ENCODE measurements around the gene PKN2.
"Not testable (repeated sequence)": the region's sequence is repeated elsewhere in the genome, so short reads cannot be mapped to it uniquely, and the experiment has no call there.

Gene PKN2

GRCh38 chr1:88800382-88801051 is 116.4 kb downstream of the PKN2 start:
- peak; percentile 93 for FAIRE-seq

GRCh38 chr1:88801575-88802208 is 117.6 kb downstream of the PKN2 start:
- no peak for FAIRE-seq

- FAIRE-seq = no peak
Observed at GRCh38 chr1:88802404-88802803, 118.3 kb downstream of the PKN2 start.

GRCh38 chr1:88802950-88803349 is 118.9 kb downstream of the PKN2 start:
- FAIRE-seq = peak; percentile 78

- no peak for FAIRE-seq
Observed at GRCh38 chr1:88803444-88803843, 119.4 kb downstream of the PKN2 start.

- no peak for FAIRE-seq
Observed at GRCh38 chr1:88812366-88812765, 128.3 kb downstream of the PKN2 start.

- FAIRE-seq = no peak
Observed at GRCh38 chr1:88813471-88813870, 129.4 kb downstream of the PKN2 start.

- FAIRE-seq = not testable (repeated sequence)
Observed at GRCh38 chr1:88819642-88820041, 135.6 kb downstream of the PKN2 start.

GRCh38 chr1:88825721-88826120 is 141.6 kb downstream of the PKN2 start:
- no peak for FAIRE-seq

- no peak for FAIRE-seq
Observed at GRCh38 chr1:88847643-88848042, 163.6 kb downstream of the PKN2 start.

- no peak for FAIRE-seq
Observed at GRCh38 chr1:88851303-88852063, 167.4 kb downstream of the PKN2 start.

GRCh38 chr1:88867743-88868521 is 183.9 kb downstream of the PKN2 start:
- no peak for FAIRE-seq

- not testable (repeated sequence) for FAIRE-seq
Observed at GRCh38 chr1:88869644-88870043, 185.6 kb downstream of the PKN2 start.

GRCh38 chr1:88873737-88874349 is 189.8 kb downstream of the PKN2 start:
- FAIRE-seq = no peak

- no peak for FAIRE-seq
Observed at GRCh38 chr1:88875595-88875994, 191.5 kb downstream of the PKN2 start.

- FAIRE-seq = no peak
Observed at GRCh38 chr1:88876573-88877365, 192.7 kb downstream of the PKN2 start.

GRCh38 chr1:88877382-88877825 is 193.3 kb downstream of the PKN2 start:
- FAIRE-seq = peak; percentile 95

- FAIRE-seq = no peak
Observed at GRCh38 chr1:88877911-88878310, 193.8 kb downstream of the PKN2 start.

GRCh38 chr1:88878731-88879130 is 194.7 kb downstream of the PKN2 start:
- FAIRE-seq = no peak

GRCh38 chr1:88880717-88881116 is 196.6 kb downstream of the PKN2 start:
- FAIRE-seq = not testable (repeated sequence)

- FAIRE-seq = no peak
Observed at GRCh38 chr1:88883156-88883555, 199.1 kb downstream of the PKN2 start.

Data from A204.1 (cell line).